PFSK-1 (cell line): Measurements from ENCODE around the gene SERP1.

Experiments used
- FOXP2 ChIP-seq: optimal IDR thresholded peaks from 2 replicates; pipeline ENCODE3; 2011; ENCODE audit warnings: borderline replicate concordance, control low read depth, inconsistent platforms; ENCODE audit not compliant: insufficient read depth; ENCODE audit errors: extremely low read length, extremely low read depth
- POLR2AphosphoS5 ChIP-seq: IDR thresholded peaks from 2 replicates; pipeline ENCODE4 v1.6.1; 2012; ENCODE audit warnings: low read depth, mild to moderate bottlenecking, control low read depth, low read length, moderate library complexity
- REST ChIP-seq, 2 experiments: IDR thresholded peaks; 2 replicates each; pipeline versions ENCODE4 v1.6.1 to v1.8.0; 2011 to 2012; ENCODE audit warnings: low read depth in 2 of 2, low read length in 2 of 2, control low read depth in 1 of 2, inconsistent platforms in 1 of 2, mild to moderate bottlenecking in 1 of 2, moderate library complexity in 1 of 2; ENCODE audit not compliant: insufficient read depth in 1 of 2
- SIN3A ChIP-seq: IDR thresholded peaks from 2 replicates; pipeline ENCODE4 v1.6.1; 2012; ENCODE audit warnings: mild to moderate bottlenecking, low read length, moderate library complexity, borderline replicate concordance; ENCODE audit not compliant: insufficient read depth
- TAF1 ChIP-seq: IDR thresholded peaks from 2 replicates; pipeline ENCODE4 v1.6.1; 2012; ENCODE audit warnings: low read length, control low read depth, borderline replicate concordance; ENCODE audit not compliant: insufficient read depth

The SERP1 gene

GRCh38 chr3:150531775-150532174 is 14.5 kb downstream of the SERP1 start:
- TF ChIP-seq REST (IDR thresholded peaks at IDR 0.05; ENCODE audit: insufficient read depth in 1 of 2, low read depth in 2 of 2, low read length in 2 of 2) (no peak), SIN3A (no peak), TAF1 (no peak), FOXP2 (no peak), POLR2AphosphoS5 (no peak)

- TF ChIP-seq SIN3A (no peak), FOXP2 (no peak)
Measured at GRCh38 chr3:150528354-150528797, 17.9 kb downstream of the SERP1 start.

- TF ChIP-seq FOXP2 (no peak), SIN3A (no peak), REST (IDR thresholded peaks at IDR 0.05; ENCODE audit: insufficient read depth in 1 of 2, low read depth in 2 of 2, low read length in 2 of 2) (no peak)
Measured at GRCh38 chr3:150527464-150528255, 18.6 kb downstream of the SERP1 start.

GRCh38 chr3:150523538-150523937 is 22.8 kb downstream of the SERP1 start:
- TF ChIP-seq SIN3A (no peak), POLR2AphosphoS5 (no peak), FOXP2 (no peak), REST (IDR thresholded peaks at IDR 0.05; ENCODE audit: insufficient read depth in 1 of 2, low read depth in 2 of 2, low read length in 2 of 2) (no peak), TAF1 (no peak)

GRCh38 chr3:150521463-150521862 is 24.8 kb downstream of the SERP1 start:
- TF ChIP-seq REST (IDR thresholded peaks at IDR 0.05; ENCODE audit: insufficient read depth in 1 of 2, low read depth in 2 of 2, low read length in 2 of 2) (no peak), POLR2AphosphoS5 (no peak), TAF1 (no peak), FOXP2 (no peak), SIN3A (no peak)
